HG02852 (cell line): Measurements from ENCODE around the gene CPTP.

Experiments used
- ATAC-seq: cut with Tn5 transposase; IDR thresholded peaks from one replicate; pipeline ENCODE4 v1.9.1; 2021; ENCODE audit warnings: mild to moderate bottlenecking, moderate library complexity; ENCODE audit not compliant: unreplicated experiment

Gene CPTP

DNA sequence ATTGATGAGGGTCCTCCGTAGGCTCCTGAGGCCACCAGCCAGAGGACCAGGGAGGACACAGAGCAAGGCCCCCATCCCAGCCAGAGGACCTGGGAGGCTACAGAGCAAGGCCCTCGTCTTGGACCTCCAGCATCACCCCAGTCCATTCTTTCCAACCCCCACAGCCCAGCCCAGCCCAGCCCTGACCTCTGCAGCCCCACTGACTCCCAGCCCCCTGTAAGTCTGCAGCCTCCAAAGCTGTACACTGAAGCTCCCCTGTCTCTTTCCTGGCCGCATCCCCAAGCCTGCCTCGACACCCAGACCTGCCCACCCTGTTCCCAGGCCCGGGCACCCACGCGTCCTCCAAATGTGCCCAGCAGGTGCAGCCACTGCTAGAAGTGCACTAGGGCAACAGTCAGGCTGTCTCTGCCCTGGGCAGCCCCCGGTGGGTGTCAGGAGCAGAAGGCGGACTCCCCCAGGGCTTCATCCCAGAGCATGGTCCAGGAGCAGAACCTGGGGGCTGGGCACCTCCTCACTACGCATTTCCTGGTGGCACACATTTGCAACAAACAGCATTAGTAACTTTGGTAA, 22.5 kb downstream of the CPTP start:
- ATAC-seq: no peak

DNA sequence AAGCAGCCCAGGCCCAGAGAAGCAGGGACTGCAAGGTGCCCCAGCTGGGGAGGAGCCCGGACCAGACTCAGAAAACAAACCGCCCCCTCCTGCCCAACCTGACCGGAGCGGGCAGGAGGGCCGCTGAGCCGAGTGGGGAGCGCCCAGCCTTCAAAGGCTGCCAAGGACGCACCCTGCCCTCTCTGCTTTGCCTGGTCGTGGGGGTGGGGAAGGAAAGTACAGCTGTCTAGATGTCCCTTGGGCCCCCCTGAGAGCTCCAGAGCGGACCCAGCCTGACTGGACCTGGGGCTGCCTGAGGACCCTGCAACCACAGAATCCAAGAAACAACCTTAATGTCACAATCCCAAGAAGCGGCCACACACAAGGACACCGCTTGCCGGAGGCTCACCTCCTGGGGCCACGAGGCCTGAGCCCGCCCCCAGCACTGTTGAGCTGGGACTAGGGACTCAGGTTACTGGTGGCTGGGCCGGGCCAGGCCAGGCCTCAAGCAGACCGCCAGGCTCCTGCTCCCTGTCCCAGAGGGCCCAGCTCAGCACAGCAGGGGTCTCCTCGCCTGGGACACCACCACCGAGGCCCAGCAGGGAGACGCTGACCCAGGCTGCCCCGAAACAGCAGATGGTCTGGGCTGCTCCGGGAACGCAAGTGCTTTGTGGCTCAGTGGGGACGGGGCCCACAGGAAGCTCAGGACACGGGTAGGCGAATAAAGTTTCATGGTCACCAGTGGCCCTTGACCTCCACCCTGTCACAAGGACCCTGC, 23.2 kb downstream of the CPTP start:
- no peak for ATAC-seq

DNA sequence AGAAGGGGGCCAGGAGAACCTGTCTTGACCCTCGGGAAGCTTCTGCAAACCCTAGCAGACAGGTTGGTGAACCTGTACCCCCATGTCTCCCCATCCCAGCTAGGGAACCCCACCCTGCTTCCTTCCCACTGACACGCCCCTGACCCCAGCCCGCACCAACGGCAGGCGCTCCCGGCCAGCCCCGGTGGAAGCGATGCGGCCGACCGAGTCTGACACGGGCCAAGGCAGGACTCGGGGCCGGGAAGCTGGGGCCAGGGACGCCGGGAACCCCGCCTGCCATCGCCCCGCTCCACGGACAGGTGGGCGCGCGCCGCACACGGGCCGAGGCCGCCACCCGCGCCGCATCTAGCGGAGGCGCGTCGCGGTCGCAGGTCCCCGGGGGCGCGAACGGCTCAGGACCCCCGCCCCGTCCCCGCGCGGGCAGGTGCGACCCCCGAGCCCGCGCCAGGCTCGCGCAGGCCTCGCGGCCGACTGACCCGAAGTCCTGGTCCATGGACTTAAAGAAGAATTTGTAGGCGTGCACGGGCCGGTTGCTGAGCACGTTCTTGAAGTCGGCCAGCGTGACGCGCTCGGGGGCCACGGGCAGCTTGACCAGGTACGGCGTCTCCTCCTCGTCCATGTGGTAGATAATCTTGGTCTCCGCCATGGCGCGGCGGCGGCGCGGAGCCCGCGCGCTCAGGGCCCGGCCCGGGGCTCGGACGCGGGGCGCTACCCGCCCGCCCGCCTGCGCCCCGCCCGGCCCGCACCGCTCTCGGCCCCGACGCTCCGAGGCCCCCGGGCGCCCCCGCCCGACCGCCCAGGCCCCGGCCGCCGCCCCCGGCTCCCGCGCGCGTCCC, 24.0 kb downstream of the CPTP start:
- peak; percentile 34 for ATAC-seq

DNA sequence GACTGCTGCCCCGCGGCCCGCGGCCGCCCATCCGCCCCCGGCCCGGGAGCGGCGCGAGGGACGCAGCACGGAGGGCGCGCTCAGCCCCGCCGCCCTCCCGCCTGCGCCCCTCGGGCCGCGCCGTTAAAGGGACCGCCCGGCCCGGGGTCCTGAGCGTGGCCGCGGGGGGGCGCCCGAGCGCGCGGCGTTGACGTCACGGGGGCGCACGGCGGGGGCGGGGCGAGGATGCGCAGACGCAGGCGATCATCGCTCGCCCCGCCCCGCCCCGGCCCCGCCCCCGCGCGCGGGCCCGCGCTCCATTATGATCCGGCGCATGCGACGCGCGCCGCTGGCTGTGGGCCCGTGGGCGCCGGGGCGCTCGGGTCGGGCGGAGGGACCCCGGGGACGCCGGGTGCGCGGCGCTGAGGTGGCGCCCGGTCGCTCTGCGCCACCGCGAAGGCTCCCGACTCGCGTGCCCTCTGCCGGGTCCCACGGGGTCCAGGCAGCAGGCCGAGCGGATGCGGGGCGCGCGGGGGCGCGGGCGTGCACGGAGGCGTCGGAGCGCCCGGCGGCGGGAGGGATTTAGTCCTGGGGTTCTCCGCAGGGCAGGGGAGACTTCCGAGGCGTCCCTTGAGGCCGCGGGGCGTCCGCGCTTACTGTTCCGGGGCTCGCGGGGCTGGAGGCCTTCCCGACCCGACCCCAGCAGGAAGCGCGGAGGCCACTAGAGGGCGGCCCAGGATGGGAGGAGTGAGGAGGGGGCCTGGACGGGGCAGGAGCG, 24.8 kb downstream of the CPTP start, which contains the start of gene DVL1:
Gene DVL1, minus strand, starts transcription at position 163 of the 757 bp plus-strand sequence. CDS start 353 bp downstream, outside the sequence.
- peak; percentile 50 for ATAC-seq

DNA sequence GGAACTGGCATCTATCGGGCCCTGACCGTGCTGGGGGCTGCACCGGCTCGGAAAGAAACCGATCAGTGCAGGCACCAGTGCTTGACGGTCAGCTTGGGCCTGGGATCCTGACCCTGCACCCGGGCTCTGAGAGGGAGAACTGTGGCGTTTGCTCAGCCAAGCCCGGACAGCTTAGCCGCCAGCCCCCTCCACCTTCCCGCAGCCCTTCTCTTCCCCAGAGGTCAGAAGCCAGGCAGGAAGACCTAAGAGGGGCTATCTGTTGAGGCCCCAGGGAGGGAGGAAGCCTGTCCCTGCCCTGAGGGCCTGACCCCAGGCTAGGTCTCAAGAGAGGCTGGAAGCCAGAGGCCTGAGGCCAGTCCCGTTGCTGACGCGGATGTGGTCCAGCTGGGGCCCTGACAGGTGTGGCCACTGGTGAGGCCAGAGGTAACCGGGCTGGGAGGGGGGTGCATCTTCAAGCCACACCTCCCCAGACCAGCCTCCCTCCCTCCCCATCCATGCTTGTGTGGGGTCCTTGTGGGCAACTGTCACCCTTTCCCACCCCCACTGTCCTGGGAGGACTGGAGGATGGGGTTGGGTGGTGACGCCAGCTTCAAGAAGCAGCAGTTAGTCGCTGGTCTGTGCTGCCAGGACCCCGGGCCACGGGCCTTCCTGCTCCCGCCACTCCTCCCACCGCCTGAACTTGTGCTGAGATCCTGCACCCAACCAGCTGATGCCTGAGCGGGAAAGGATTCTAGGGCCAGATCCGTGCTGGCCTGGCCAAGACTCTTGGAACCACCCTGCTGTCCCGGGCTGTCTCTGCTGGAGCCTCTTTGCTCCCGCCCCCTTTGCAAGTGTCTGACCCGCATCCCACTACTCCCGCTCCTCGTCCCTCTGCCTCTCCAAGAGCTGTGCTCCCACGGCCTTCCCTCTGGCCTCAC, 27.2 kb downstream of the CPTP start:
- no peak for ATAC-seq

DNA sequence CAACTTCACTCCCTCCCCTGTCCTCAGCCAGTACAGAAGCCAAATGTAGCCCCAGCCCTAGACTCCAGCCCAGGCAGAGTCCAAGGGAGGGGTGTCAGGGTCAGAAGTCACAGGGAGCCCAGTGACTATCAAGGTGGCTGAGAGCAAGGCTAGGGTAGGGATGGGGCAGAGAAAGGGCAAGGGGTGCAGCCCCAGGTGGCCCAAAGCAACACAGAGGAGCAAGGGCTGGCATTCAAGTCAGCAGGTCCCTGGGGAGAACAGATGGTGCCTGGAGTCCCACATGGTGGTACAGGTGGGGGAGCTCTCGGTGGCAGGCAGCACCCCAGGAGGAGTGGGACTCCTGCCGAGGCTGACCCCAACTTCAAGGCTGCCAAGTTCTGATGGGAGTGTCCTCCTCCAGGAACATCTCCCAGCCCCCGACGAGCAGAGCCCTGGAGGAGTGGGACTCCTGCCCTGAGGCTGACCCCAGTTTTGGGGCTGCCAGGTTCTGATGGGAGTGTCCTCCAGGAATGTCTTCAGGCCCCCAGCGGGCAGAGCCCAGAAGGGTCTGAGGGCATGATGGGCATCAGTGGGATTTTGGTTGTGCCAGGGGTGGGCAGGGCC, 28.3 kb downstream of the CPTP start:
- no peak for ATAC-seq

DNA sequence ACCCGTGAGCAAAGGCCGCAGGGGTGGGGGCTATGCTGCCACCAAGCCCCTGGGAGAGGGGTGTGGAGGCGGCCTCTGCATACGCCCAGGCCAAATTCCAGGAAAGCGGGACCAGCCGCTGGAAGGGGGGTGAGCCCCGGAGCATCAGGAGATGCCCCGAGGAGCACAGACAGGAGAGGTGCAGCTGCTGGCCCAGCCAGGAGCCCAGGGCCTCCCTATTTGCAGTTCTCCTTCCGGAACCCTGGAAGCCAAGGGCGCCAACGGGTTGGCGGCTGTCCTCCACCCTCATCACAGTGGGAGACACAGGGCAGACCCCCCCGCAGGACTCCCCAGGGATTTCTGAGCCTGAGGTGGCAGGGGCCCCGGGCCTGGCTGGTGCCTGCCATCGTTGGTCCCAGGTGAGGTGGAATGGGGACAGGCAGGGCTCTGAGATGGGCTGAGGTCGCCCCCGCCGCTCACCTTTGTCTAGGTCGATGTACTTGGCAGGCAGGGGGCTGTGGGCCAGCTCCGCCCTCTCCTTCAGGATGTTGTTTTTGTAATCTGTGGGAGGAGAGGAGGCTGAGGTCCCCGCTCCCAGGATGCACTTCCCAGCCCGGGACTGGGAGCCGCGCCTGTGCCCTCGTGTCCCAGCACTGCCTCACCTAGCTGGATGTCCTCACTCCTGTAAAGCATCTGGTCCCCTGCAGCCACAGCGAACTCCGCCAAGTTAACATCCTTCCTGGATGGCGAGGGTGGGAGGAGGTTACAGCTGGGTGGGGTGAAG, 29.0 kb downstream of the CPTP start:
- no peak for ATAC-seq

DNA sequence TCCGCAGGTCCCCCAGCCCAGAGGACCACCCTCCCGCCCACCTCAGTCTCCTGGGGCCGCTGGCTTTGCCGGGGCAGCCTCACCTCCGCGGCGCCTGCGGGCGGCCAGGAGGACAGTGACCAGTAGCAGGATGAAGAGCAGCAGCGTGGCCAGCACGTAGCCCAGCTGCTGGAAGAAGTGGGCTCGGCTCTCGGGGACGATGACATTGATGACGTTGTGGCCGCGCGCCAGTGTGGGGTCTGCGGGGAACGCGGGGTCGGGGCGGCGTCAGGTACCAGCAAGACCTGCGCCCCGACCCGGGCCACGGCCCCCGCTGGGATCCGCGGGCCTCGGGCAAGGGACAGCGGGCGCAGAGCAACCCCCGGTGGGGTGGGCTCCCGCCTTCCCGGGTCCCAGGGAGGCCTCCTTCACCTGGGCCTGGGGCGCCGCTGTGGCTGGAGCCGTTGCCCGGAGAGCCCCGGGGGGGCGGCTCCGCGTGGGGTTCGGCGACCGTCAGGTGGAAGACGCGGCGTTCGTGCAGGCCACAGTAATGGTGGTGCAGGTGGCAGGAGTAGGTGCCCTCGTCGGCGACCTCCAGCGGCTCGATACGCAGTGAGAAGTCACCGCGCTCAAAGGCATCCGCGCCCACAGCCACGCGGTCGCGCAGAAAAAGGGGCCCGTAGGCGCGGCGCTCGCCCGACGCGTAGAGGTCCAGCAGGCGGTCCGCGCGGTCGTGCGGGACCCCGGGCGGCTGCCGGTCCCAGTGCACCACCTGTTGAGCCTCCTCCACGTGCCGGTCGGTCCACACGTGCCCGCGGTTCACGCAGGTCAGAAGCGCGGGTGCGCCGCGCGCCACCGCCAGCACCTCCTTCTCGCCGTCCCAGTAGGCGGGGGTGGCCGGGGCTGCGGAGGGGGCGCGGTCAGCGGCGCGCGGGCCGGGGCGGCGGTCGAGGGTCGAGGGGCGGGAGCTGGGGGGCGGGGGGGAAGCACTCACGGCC, 30.0 kb downstream of the CPTP start:
- ATAC-seq: no peak

DNA sequence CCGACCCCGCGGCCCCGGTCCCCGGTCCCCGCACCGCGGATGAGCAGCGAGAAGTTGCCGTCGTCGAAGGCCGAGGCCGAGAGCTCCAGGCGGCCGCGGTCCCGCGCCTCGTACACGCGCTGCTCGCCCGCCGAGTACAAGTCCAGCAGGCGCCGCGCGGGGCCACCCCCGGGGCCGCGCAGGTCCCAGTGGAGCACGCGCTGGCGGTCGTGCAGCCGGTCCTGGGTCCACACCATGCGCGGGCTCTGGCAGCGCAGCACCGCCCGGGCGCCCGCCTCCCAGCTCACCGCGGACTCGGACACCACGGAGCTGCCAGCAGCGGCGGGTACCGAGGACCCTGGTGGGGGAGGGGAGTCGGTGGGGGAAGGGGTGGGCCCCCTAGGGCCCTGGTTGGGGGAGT, 30.8 kb downstream of the CPTP start:
- no peak for ATAC-seq

DNA sequence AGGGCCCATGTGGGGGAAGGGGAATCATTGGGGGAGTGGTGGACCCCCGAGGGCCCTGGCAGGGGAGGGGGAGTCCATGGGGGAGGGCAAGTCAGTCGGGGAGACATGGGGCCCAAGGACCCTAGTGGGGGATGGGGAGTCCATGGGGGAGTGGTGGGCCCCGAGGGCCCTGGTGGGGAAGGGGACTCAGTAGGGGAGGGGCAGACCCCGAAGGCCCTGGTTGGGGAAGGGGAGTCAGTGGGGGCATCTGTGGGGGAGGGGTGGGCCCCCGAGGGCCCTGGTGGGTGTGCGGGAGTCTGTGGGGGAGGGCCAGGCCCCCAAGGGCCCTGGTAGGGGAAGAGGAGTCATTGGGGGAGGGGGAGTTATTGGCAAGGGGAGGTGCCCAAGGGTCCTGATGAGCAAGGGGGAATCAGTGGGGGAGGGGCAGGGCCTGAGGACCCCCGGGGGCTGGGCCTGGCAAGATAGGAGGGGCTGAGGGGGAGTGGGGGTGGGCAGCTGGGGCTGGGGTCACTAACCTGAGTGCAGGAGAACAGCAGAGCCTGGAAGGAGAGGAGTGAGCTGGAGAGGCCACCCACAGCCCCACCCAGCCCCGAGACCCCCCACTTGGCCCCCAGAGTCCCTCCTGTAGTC, 31.7 kb downstream of the CPTP start:
- no peak for ATAC-seq

DNA sequence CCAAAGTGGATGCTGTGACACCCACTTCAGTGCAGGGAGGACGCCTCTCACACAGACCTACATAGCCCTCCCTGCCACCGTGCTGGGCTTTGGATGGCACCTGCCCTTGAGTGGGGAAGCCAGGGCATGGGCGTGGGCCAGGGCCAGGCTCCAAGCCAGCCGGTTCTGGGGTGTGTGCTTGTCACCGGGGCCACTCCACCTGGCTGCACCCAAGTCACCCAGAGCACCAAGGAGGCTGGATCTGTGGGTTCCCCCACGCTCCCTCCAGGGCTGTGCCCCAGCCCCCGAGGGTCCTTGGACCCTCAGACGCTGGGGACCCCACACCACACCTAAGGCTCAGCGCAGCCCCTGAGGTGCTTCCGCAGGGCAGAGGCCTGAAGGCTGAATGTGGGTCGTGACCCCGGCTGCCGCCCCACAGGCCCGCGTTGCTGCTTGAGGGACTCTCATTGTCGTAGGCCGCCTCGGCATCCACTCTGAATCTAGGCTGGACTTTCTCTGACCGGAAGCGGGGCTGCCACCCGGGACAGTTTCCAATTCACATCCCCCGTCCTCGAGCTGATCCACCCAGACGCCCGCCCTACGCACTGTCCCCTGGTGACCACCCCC, 32.3 kb downstream of the CPTP start:
- ATAC-seq: no peak

DNA sequence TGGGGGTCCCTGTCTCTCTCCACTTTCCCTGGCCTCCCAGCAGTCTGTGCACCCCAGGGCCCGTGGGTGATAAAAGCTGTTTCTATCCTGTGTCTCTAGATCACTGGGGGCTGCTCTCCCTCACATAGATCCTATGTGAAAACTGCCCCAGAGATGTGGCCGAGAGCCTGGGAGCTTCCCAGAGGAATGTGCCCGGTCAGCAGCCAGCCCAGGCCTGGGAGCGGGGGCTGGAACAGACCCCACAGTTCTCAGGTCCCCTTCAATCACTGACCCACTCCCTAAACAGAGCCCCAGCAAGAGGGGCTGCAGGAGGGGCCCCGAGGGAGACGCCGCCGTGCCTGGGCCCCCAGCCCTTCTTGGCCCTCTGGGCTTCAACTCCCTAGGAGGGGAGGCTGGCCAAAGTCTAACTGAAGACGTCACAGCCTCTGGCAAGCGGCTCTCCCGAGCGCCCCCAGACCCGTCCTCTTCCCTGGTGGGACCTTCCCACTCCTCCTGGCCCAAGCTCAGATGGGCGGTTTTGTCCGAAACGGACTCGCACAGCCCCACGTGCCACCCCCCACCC, 33.4 kb downstream of the CPTP start:
- ATAC-seq: no peak

DNA sequence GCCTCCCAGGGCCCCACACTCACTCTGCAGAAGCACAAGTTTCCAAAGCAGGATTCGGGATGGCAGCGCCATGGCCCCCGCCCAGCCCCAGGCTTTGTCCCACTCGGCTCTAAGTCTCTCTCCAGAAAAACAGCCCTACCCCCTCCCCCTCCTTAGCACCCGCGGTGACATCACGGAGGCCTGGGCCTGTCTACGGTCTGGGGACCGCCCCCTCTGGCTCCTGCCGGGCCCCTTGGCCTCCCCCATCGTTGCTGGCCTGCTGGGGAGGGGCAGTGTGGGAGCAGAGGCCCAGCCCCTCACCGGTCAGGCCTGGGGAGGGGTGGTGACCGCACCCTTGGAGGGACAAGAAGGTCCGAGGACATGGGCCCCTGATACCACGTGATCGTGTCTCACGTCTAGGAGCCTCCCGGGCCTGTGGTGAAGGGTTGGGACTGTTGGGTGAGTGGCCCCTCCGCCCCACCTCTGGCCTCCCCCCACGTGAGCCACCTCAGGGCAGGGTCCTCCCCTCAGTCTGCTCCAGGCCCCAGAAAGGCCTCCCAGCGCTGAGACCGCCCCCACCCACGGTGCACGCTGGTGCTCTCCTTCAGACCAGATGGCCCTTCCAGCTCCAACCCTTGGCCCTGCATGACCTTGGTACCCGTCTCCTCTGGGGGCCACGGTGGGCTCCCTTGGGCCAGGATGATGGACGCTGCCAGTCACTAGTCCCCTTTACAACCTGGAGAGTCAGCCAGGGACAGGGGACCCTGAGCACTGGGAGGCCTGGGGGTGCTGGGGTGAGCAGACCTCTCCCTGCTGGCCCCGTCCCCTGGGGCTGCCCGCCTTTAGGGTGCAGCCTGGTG, 34.0 kb downstream of the CPTP start, which contains the start of gene MXRA8:
Gene MXRA8, minus strand, starts transcription at position 123 of the 839 bp plus-strand sequence. Its CDS starts 51 bp downstream, at position 72.
- ATAC-seq: no peak

DNA sequence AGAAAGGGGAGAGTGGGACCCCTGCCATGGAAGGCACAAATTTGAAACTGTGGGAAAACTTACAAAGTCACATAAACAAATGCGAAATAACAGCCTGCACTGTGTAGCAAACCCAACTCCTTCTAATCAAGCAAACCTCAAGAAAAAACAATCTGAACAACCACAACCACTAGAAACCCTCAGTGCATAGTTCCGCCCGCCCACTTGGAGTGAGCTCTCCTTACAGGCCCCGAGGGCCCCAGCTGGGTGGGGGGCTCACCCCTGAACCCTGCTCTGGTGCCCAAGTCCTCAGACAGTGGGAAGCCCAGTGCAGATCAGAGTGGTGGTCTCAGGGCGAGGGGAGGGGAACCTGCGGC, 34.7 kb downstream of the CPTP start:
- no peak for ATAC-seq

DNA sequence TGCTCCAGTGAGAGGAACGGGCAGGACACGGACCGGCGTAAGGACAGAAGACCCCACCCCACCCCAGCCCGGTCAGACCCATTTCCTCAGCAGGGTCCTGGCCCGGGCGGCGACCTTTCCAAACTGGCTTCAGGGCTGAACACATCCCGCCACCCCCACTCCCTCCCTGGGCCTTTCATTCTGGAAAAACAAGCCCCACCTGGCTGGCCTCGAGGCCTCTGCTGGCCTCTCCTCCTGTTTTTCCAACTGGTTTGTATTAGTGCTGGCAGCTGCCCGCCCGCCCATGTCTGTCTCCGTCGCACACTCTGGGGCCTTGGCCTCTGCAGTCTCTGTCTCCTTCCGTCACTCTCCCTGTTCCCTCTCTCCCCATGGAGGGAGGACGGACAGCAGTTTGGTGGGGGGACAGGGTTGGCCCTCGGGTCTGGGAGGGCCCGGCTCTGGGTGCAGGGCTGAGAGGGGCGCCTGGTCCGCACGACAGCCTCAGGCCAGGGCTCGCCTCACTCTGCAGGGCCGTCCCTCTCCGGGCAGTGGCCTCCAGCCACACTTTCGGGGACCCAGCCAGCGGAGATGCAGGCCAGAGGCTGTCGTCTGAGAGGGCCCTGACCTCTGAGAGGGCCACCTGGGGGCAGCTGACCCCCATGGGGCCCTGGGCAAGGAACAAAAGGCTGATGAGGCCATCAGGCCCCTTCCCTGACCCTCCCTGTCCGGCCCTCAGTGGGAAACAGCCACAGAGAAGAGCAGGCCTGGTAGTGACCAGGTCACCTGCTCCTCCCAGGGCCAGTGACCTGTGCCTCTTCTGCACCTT, 35.3 kb downstream of the CPTP start:
- no peak for ATAC-seq
